Stimulated activated CD4-positive, alpha-beta T cell treated with anti-CD3 and anti-CD28 coated beads, Interleukin-12 subunit alpha, Interleukin-12 subunit beta, amount 100 ng/mL, for 48 hours (primary cell): ENCODE data around the gene TNRC18.
A peak's percentile ranks its signal among the peaks of the same experiment; 100 is the strongest.
"Not testable (repeated sequence)": the region's sequence is repeated elsewhere in the genome, so short reads cannot be mapped to it uniquely, and the experiment has no call there.

Experiments used
- DNase-seq, 3 donors: peaks; one replicate each; pipeline ENCODE4 v3.0.0-alpha.2; 2020; ENCODE audit warnings: low read depth in 2 of 3, low spot score in 1 of 3

TNRC18 gene

DNA sequence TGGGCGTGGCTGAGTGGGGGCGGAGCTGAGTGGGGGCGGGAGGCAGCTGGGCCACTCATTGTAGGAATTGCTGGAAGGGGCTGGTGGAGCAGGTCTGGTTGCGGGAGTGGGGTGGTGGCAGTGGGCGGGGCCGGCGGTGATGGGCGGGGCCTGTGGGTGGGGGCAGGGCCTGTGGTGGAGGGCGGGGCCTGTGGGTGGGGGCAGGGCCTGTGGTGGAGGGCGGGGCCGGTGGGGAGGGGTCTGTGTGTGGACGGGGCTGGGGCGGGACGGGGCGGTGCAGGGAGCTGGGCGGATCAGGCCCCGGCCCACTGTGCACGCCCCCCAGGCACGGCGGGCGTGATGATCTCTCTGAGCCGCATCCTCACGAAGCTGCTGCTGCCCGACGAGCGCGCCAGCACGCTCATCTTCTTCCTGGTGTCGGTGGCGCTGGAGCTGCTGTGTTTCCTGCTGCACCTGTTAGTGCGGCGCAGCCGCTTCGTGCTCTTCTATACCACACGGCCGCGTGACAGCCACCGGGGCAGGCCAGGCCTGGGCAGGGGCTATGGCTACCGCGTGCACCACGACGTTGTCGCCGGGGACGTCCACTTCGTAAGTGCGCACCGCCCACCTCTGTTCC is 126.9 kb downstream of the TNRC18 start:
- peak; percentile 47 to 58 (median 50) for DNase-seq

DNA sequence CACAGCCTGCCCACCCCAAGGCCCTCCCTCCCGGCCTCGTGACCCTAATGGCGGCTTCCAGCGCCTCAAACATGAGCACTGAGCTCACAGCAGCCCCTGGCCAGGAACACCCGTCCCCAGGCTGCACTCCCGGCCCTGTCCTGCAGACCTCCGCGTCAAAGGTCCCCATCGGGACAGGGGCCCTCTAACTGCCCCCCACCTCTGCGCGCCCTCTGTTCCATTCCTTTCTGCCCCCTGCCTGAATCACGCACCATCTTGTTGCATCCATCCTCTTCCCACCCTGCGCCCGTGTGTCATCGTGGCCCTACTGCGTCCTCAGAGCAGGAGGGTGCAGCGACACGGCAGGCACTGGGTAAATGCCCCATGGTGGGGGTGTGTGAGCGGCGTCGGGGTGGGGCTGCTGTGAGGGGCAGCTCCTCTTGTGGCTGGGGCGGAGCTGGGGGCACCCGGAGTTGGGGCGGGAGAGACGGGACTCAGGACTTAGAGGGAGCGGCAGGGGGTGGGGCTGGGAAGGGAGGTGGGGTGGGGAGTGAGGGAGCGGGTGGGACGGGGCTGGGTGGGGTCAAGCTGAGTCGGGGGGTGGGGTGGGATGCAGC is 127.5 kb downstream of the TNRC18 start:
- DNase-seq: no peak

DNA sequence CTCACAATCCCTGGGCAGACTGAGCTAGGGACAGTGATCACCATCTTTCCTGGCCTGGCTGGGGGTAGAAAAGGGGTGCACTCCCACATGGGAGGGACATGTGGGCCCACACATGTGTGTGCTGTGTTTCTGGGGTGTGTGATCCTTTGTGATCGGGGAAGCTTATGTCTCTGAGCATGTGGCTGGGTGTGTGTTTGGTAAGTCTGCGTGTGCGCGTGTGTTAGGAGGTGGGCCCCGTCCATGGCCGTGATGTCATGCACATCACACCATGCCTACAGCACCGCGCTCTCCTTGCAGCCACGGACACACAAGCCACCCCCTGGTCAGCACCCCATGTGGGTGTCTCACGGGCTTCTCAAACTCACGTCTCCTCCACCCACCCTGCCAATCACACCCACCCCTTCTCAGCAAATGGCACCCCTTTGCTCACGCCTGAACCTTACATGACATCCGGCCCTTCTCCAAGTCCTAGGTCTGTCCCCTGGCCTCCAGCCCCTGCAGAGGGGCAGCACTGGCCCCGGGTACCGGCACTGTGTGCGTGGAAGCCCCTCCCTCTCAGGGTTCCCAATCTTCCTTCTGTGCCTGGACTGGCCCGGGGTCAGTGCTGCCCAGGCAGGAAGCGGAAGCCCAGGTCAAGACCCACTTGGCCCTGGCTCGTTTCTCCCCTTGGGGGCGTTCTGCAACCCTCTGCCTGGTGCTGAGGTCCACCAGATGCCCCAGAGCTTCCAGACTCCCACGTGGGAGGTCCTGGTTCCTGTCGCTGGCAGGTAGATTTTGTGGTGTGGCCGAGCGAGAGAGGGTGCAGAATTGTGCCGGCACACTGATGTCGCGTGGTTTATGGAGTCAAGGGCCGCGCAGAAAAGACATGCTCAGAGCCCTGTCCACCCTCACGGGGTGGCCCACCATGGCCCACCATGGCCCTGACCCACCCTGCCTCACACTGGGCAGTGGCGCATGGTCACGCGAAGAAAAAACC is 128.3 kb downstream of the TNRC18 start:
- DNase-seq: no peak

DNA sequence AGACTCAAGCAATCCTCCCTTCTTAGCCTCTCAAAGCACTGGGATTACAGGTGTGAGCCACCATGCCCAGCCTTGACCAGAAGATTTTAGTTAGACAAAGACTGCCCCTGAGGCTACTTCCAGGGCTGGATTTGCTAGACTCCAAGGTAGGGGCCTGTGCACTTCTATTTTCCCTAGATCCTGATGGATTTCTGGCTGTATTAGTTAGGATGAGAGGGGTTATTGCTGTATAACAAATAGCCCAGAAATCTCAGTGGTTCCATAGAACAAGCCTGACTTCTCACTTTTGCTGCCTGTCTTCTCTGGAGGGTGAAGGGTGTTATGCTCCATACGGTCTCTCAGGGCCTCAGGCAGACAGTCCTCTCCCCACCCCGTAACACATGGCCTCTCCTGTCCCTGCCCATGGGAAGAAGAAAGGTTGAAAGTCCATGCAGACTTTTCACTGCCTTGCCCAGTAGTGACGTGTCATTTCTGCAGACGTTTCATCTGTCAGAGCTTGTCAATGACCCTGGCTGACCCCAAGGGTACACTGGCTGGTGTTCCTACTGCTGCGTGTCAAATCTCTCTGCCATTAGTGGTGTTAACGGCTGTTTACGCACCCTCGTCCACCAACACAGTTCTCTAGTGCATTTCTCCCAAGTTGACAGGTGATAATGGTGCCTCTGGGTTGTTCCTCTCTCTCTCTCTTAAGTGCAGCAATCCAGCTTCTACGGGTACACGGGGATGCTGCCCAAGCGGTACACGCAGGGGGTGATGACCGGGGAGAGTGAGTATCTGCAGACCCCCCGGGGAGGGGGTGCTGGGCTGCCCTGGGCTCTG is 129.3 kb downstream of the TNRC18 start:
- no peak for DNase-seq

DNA sequence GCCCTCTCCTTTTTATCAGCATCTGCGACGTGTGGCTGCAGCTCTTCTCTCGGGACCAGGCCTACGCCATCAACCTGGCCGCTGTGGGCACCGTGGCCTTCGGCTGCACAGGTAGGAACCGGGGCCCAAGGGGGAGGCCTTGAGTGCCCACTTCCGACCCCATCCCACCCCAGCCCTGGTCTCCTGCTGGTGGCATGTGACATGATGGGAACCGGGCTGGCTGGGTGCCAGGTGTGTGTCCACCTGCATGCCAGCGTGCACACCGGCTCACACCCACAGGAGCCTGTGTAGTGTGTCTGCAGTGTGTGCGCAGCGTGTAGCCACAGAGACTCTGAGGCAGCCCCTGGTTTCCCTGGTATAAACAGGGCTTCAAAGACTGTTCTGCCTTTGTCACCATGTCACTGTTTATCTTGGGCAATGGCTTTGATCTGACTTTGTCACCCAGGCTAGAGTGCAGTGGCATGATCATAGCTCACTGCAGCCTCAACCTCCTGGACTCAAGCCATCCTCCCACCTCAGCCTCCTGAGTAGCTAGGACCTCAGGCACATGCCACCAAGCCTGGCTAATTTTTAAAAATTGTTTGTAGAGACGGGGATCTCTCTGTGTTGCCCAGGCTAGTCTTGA is 131.8 kb downstream of the TNRC18 start:
- not testable (repeated sequence) for DNase-seq

DNA sequence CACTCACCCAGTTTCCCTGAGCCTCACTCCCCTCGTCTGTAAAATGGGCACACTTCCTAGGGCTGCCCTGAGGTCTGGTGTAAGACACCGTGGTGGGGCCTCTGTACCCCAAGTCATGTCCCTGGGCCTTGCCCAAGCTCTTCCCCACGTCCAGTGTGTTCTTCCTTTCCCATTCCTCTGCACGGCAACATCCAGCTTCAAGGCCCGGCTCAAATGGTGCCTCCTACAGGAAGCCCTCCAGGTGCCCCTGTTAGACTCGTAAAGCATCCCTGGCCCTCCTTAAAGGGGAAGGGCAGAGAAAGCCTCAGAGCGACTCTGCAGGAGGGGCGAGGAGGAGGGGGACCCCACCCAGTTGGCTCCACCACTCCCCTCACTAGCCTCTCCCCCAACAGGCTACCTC is 132.3 kb downstream of the TNRC18 start:
- DNase-seq: no peak

DNA sequence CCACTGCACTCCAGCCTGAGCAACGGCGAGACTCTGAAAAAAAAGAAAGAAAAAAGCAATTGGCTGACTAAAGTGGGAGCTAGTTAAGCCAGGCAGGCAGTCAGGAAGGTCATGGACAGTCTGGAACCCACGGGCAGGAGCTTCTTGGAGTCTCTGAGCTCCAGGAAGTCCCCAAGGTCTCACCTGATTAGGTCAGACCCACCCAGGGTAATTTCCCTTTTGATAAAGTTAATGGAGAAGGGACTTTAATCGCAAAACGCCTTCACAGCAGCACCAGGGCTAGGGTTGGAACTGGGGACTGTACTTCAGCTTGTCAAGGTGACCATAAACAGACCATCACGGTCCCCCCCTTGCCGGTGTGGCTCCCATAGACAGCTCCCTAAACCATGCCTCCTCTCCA is 134.3 kb downstream of the TNRC18 start:
- no peak for DNase-seq

DNA sequence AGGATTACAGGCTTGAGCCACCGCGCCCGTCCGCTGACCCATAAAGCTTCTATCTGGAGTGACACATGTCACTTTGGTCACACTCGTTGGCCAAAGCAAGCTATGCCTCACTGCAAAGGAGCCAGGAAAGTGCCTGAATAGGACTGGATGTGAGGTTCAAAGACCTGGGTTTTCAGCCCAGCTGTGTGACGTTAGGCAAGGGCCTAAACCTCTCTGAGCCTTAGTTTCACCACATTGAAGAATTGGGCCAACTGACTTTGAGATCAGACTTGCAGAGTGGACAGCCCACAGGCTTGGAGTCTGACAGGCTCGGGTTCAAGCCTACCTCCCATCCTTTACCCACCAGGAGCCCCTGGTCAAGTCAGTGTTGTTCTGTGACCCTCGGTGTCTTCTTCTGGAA is 135.1 kb downstream of the TNRC18 start:
- not testable (repeated sequence) for DNase-seq

DNA sequence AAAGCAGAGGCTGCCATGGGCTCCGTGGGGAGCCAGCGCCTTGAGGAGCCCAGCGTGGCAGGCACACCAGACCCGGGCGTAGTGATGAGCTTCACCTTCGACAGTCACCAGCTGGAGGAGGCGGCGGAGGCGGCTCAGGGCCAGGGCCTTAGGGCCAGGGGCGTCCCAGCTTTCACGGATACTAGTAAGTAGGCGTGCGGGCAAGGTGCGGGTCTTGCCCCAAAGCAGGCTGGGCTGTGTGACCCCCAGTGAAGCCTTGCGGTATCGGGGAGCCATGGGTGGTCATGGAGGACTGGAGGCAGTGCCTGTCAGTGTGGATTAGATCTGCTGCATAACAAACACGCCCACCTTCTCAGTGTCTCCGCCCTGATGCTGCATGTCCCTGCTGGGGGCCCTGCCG is 135.8 kb downstream of the TNRC18 start:
- DNase-seq: no peak

DNA sequence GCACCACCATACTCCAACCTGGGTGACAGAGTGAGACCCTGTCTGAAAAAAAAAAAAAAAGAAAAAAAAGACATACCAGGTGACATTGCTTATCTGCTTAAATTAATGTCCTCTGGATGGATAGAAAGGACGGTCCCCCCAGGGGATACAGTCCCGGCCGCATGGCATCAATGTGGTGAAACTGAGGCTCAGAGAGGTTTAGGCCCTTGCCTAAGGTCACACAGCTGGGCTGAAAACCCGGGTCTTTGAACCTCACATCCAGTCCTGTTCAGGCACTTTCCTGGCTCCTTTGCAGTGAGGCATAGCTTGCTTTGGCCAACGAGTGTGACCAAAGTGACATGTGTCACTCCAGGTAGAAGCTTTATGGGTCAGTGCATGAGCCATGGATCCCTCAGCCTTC is 136.3 kb downstream of the TNRC18 start:
- DNase-seq: not testable (repeated sequence)

DNA sequence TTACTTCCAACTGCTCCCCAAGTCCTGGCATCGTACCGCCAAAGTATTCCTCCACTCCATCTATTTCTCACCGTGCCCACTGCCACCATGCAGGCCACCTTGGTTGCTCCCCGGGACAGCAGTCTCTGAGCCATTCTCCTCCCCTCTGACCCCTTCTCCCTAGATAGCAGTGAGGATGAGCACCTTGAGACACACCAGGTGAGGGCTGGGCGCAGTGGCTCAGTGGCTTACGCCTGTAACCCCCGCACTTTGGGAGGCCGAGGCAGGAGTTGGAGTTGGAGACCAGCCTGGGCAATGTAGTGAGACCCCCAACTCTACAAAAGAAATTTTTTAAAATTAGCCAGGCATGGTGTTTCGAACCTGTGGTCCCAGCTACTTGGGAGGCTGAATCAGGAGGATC is 136.7 kb downstream of the TNRC18 start:
- no peak for DNase-seq

DNA sequence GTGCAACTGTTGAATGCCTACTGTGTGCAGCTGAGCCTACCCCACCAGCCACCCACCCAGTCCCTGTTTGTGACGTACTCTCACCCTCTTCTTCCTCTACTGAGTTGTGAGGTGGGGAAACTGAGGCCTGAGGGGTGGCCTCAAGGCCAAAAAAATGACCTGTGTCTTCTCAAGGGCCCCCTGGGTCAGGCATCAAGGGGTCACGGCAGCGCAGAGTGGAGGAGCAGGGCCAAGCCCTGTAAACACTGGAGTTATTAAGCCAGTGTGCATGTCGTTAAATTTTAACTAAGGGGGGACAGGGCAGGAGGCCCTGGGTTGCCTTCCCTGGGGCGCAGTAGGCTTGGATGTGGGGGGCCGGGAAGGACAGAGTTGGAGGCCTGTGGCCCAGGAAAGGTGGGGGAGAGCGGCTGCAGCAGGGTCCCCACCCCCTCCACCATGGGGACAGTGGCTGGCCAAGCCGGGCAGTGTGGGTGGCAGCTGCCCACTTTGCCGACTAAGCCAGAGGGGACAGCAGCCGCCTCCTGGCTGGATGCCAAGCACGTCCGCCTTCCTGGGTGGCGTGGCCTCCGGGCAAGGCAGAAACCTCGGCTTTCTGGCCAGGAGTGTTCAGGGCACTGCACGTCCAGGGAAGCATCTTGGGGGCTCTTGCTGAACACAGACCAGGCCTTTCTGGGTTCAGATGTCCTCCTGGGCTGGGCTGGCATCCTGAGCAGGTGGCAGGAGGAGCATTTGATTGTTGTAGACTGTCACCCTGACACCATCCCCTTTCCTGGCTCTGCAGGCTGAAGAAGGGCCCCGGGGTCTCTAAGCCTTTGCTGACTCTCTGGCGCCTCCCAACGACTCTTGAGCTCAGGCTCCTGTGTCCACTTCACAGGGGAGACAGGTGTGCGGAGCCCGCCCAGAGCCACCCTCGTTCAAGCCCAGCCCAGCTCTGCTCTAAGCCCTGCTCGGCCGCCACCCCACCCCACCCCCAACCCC is 139.0 kb downstream of the TNRC18 start:
- DNase-seq: no peak

DNA sequence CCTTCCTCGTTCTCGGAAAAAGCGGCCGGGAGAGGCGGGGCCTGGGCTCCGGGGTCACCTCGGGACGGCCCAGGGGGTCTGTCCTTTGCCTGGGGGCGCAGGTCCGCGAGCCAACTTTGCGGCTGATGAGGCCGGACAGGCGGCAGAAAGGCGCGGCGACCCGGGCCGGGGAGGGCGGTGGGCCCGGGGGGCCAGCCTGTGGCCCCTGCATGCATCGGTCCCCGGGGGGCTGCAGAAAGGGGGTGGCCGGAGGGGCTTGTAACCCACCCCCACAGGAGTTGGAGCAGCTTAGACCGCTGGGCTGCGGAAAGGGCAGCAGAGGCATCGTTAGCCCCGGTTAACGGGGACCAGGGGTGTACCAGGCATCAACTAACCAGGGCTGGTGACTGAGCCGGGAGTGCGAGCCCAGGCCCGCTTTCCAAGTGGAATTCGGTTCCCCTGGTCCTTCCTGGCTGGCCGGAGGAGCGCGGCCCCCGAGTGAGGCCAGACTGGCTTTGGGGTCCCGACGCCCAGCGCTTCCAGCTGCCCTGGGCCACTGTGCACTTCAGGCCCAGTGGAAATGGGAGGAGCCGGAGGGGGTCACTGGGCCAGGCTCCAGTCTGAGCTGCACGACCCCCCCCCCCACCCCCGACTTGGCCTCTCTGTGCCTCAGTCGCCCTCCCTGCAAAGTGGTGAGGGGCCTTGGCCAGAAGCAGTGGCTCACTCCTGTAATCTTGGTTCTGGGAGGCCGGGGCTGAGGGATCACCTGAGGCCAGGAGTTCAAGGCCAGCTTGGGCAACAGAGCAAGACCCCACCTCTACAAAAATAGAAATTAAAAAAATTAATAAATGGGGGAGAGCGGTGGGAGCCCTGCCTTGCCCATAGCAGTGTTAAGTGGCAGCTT is 140.0 kb downstream of the TNRC18 start:
- DNase-seq: no peak

DNA sequence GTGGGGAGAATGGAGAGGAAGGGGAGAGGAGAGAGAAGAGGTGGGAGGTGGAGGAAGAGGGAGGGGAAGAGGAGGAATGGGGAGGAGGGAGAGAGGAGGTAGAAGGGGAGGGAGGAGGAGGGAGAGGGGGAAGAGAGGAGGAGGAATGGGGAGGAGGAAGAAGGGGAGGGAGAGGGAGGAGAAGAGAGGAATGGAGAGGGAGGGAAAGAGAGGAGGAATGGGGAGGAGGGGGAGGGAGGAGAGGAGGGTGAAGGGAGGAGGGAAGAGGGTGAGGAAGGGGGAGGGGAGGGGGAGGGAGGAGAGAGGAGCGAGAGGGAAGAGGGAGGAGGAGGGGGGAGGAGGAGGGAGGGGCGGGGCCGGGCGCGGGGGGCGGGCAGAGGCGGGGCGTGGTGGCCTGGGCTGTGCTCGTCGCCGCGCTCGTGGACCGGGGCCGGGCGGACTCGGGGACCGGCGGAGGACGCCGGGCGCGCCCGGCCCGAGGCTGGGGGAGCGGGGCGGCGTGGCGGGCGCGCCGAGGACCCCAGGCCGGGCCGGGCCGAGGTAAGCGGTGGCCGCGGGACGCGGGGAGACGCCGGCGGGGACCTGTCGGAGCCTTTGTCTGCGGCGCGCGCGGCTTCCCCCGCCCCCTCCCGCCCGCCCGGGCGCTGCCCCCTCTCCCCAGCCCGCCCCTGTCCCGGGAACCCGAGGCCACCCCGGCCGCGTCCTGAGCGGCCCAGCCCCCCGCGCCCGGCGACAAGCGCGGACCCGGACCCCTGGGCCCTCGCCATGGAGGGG is 140.9 kb downstream of the TNRC18 start, which contains the start of gene SLC29A4:
Gene SLC29A4 (plus strand): TSS at position 401 of the 774 bp plus-strand sequence. CDS start 4,874 bp downstream, outside the sequence.
- peak in 1 of 3 donors; percentile 17 for DNase-seq

DNA sequence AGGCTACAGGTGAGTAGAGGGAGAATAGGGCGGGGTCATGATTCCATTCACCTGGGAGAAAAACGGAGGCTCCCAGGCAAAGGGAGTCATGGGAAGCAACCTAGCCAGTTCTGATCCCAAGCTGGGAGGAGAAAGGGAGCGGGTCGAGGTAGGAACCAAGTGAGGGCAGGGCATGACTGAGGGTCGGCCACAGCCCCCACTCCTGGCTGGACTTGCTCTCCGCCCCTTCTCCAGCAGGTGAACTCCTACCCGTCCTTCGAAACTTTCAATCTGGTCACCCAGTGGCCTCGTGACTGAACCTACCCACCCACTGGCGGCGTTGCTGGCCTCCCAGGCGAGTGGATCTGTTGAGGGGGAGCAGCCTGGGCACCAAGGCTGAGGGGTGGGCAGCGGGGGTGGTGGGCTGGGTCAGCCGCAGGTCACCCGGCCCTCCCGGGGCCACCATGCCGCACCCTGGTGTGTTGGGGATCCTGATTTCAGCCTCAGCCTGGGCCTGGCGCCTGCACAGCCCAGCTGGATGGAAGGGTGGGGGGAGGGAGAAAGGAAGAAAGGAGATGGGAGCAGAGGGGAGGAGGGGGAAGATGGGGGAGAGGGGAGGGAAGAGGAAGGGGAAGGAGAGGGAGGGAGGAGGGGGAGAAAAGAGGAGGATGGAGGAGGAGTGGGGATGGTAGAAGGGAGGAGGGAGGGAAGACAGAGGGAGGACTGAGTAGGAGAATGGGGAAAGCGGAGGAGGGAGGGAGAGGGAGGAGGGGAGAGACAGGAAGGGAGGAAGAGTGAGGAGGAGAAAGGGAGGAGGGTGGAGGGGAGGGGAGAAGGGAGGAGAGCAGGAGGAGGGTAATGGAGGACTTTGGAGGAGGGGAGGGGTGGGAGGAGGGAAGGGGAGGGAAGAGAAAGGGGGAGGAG is 141.8 kb downstream of the TNRC18 start:
- not testable (repeated sequence) for DNase-seq

DNA sequence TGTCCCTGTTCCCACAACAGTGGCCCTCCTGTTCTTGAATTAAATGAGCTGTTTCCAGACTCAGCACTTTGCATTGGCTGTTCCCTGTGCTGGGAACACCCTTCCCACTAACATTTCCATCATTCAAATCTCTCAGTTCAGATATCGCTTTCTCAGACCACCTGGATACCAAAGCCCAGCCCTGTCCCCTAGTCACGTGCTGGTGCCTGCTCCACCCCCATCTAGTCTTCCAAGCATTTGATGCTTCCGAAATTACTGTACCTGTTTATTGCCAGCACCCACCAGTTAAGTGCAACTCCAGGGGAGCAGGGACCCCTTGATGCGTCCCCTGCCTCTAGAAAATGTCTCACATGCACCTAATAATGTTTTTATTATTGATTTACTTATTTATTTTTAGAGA is 143.9 kb downstream of the TNRC18 start:
- no peak for DNase-seq

DNA sequence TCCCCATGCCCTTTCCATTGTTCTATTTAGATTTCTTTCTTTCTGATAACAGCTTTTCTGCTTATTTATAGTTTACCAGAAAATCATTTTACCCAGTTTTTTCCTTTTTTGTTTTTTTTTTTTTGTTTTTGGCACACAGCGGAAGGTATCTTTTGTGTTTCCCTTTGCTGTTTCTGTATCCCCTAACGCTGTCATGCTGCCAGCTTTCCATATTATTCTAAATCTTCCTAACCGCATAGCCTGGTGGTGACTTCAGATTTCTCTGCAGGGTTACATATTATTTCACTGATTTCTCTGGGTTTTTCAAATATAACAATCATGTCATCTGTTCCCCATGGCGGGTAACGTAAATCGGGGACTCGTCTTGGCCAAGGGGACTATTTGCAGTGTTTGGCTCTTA is 144.9 kb downstream of the TNRC18 start:
- DNase-seq: no peak
